B cell (primary cell): ENCODE results near the gene RASGRF2.

Experiments
- EZH2 ChIP-seq: IDR thresholded peaks from 2 replicates; pipeline ENCODE4 v1.6.1; 2012; ENCODE audit warnings: borderline replicate concordance, low read depth, mild to moderate bottlenecking, moderate library complexity, low read length; ENCODE audit not compliant: insufficient read depth, poor library complexity, severe bottlenecking
- TF ChIP-seq, protein P1 (sequence below): fragments of 200-600 bp; IDR thresholded peaks from one replicate; pipeline ENCODE4 v1.8.0; 2022; ENCODE audit warnings: antibody characterized with exemption, mild to moderate bottlenecking

DNA sequence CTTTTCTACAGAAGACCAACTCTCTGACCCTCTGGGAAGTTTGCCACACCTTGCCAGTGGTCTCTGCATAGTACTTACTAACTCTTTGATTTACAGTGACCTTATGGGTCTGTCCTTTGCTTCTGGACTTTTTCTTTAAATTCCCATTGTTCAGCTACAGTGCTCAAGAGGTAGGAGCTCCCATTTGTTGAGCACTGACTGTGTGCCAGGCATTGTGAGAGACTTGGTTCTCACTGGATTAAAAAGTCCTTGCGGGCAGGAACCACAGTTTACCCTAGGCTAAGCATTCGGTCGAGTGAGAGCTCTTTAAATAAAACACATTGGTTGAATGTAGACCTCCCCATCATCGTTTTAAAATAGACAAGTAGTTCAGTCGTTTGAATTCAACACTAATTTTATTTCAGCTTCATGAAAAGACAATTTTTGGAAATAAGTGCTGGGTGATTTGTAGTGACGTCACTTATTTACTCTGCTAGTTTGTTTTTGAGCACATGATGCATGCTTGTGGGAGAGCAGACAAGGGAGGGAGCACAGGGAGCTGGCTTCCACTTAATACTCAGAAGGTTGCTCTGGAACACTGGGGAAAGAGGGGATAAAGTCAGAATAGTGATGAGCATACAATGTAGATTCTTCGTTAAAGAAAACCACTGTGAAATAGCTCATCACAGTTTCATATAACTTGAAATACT lies 27.1 kb downstream of the RASGRF2 start:
- TF ChIP-seq, protein P1, sequence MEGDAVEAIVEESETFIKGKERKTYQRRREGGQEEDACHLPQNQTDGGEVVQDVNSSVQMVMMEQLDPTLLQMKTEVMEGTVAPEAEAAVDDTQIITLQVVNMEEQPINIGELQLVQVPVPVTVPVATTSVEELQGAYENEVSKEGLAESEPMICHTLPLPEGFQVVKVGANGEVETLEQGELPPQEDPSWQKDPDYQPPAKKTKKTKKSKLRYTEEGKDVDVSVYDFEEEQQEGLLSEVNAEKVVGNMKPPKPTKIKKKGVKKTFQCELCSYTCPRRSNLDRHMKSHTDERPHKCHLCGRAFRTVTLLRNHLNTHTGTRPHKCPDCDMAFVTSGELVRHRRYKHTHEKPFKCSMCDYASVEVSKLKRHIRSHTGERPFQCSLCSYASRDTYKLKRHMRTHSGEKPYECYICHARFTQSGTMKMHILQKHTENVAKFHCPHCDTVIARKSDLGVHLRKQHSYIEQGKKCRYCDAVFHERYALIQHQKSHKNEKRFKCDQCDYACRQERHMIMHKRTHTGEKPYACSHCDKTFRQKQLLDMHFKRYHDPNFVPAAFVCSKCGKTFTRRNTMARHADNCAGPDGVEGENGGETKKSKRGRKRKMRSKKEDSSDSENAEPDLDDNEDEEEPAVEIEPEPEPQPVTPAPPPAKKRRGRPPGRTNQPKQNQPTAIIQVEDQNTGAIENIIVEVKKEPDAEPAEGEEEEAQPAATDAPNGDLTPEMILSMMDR = no peak
- no peak for TF ChIP-seq EZH2
